GM19023 (cell line): Measurements from ENCODE around the gene DRGX.

Source experiments
- ATAC-seq: cut with Tn5 transposase; IDR thresholded peaks from one replicate; pipeline ENCODE4 v1.9.1; 2021; ENCODE audit warnings: mild to moderate bottlenecking, moderate library complexity; ENCODE audit not compliant: unreplicated experiment

The DRGX gene

DNA sequence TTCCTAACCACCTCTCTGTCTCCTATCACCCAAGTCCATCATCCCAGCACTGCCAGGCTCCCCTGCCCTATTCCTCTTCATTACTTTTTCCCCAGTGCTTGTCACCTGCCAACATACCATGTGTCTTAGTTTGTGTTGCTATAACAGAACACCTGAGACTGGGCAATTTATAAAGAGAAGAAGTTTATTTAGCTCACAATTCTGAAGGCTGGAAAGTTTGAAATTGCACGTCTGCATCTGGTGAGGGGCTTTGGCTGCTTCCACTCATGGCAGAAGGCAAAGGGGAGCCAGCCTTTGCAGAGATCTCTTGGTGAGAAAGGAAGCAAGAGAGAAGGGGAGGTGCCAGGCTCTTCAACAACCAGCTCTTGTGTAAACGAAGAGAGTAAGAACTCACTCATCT is 47.3 kb downstream of the DRGX start:
- no peak for ATAC-seq

GRCh38 chr10:49347827-49348226 is 48.1 kb downstream of the DRGX start:
- no peak for ATAC-seq

DNA sequence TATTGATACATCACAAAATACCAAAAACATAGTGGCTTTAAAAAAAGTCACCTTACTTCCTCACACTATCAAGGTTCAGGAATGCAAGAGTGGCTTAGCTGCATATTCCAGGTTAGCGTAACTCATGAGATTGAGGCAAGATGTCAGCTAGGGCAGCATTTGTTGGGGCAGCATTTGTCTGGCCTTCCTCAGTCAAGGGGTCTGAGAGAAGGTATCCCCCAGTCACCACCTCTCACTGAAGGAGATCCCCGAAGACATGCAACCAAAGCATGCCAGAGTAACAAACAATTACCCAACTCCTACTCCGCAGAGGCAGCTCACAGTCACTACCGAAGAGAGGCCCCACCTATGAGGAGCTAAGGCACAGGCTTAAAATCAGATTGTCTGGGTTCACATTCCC is 48.5 kb downstream of the DRGX start:
- no peak for ATAC-seq

DNA sequence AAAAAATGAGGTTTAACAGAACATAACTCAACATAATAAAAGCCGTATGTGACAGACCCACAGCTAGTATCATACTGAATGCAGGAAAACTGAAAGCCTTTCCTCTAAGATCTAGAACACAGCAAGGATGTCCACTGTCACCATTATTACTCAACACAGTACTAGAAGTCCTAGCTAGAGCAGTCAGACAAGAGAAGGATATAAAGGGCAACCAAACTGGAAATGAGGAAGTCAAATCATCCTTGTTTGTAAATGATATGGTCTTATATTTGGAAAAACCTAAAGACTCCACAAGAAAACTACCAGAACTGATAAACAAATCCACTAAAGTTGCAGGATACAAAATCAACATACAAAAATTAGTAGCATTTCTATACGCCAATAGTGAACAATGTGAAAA is 51.0 kb downstream of the DRGX start:
- no peak for ATAC-seq

DNA sequence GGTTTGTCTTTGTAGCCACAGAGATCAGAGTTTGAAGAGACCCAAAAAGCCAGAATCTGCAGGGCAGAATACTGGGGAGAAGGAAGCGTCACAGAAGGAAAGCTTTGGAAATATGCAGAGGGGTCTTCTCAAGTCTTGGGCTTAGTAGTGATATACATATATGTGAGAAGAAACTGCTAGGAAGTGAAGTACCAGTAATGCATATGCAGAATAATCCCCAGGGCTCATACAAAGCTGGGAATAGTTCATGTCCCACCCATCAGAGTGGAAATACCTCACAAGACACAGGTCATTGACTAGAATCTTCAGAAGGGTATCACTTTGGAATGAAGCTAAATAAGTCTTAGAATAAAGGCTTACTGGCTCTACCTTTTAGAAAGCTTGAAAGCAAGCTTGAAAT is 57.3 kb downstream of the DRGX start:
- no peak for ATAC-seq

GRCh38 chr10:49335364-49335972 is 60.4 kb downstream of the DRGX start:
- ATAC-seq: no peak

GRCh38 chr10:49334964-49335363 is 60.9 kb downstream of the DRGX start:
- ATAC-seq: no peak

DNA sequence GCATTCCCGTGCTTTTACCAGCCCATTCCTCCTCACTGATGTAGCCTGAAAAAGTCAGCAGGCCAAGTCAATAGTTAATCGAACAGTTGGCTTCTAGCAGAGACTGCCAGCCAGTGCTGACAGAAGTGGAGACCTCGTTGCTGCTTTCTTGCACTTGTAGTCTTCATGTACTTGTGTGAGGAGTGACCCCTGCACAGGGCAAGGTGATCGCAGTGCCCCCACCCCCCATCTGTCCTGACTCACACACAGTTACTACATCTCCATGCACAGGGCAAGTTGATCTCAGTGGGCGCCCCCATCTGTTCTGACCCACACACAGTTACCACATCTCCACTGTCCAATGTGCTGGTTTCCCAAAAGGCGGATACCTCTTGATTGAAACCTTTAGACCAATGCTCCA is 62.7 kb downstream of the DRGX start:
- no peak for ATAC-seq

- no peak for ATAC-seq
Measured at GRCh38 chr10:49332768-49333167, 63.1 kb downstream of the DRGX start.

- ATAC-seq: no peak
Measured at GRCh38 chr10:49332333-49332732, 63.6 kb downstream of the DRGX start.

GRCh38 chr10:49331431-49331830 is 64.5 kb downstream of the DRGX start:
- no peak for ATAC-seq

- ATAC-seq: no peak
Measured at GRCh38 chr10:49330127-49330665, 65.7 kb downstream of the DRGX start.

DNA sequence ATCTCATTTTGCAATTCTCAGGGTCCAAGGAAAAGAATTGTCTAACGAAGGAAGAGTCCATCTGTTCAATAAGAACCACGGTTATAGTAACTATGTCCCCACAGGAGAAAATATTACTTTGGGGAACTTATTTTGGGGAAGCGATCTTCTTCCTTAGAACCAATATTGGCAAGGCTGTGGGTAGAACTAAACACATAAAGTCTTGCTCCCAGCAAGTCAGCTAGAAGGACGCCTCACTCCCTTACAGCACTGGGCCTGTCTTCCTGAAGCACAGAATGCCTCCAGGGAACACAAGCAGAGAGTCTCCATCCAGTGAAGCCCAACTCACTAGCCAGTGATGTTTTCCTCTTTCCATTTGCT is 66.8 kb downstream of the DRGX start:
- ATAC-seq: no peak

- ATAC-seq: no peak
Measured at GRCh38 chr10:49328401-49329145, 67.3 kb downstream of the DRGX start.

GRCh38 chr10:49327036-49327813 is 68.7 kb downstream of the DRGX start:
- no peak for ATAC-seq

- ATAC-seq: no peak
Measured at GRCh38 chr10:49325916-49326783, 69.7 kb downstream of the DRGX start.

DNA sequence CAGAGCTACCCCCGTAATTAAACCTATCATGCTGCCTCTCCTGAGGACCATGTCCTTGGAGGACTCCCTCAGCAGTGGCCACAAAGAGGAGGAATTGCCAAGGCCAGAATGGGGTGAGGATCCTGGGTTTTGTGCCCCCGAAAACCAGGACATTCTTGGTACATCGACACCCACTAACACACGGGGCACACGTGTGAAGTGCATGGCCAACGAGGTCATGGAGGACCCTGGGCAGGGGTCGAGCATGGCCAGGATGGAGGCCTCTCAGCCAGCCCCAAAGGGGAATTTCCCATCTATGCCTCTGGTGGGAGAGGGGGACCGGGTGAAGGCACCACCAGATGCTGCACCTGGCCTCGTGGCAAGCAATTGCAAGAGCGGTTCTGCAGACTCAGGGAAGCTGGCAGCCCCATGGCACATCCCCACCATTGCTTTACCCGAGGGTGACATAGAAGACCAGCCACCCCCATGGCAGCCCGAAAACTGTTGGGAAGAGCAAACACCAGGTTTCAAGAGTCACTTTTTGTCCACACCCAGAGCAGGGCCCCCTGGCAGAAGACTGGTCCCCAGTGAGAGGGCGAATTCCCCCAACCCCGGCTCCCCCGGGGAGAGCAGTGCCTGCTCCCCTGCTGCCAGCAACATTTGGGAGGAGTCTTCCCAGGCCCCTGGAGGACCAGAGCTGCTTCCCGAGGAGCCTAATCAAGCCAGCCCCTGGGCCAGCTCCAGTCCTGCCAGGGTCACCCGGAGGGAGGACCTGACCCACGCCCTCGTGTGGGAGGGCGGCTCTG is 70.6 kb downstream of the DRGX start:
- no peak for ATAC-seq

- ATAC-seq: no peak
Measured at GRCh38 chr10:49324711-49325110, 71.2 kb downstream of the DRGX start.

GRCh38 chr10:49323896-49324270 is 72.0 kb downstream of the DRGX start:
- no peak for ATAC-seq
